Fibroblast of villous mesenchyme (primary cell): ENCODE results near the gene RSPH1. TPM values are rescaled to one million over a fixed set of nuclear protein-coding genes. Genes with fewer than 3 reads are reported as not detected.

Experiments
- DNase-seq: peaks from one replicate; pipeline ENCODE4 v3.0.0-alpha.2; 2010; ENCODE audit warnings: low read depth
- H3K4me3 ChIP-seq: 2 replicates; pipeline ENCODE4 v1.5.1; 2011; ENCODE audit warnings: low read depth, mild to moderate bottlenecking, low read length
- CTCF ChIP-seq: IDR thresholded peaks from 2 replicates; pipeline ENCODE4 v1.5.1; 2012; ENCODE audit warnings: low read depth, mild to moderate bottlenecking, low read length; ENCODE audit not compliant: insufficient read depth
- total RNA-seq: library from RNA; depleted of rRNA; stranded (reverse); fragments of >200 nt; gene quantifications from 2 replicates; pipeline ENCODE4 v1.2.3, GENCODE V29; 2012

RSPH1 gene
- total RNA-seq, 1 donor: not detected

- H3K4me3 ChIP-seq: no peak overlapping the region
- no peak for DNase-seq
- no peak for TF ChIP-seq CTCF
Observed at GRCh38 chr21:42515708-42516502, 19.9 kb upstream of the RSPH1 start.

GRCh38 chr21:42514883-42515228 is 18.8 kb upstream of the RSPH1 start:
- TF ChIP-seq CTCF: no peak
- H3K4me3 ChIP-seq: peak overlapping the region; percentile 62
- no peak for DNase-seq

- TF ChIP-seq CTCF: no peak
- DNase-seq: no peak
Observed at GRCh38 chr21:42513985-42514882, 18.2 kb upstream of the RSPH1 start.

DNA sequence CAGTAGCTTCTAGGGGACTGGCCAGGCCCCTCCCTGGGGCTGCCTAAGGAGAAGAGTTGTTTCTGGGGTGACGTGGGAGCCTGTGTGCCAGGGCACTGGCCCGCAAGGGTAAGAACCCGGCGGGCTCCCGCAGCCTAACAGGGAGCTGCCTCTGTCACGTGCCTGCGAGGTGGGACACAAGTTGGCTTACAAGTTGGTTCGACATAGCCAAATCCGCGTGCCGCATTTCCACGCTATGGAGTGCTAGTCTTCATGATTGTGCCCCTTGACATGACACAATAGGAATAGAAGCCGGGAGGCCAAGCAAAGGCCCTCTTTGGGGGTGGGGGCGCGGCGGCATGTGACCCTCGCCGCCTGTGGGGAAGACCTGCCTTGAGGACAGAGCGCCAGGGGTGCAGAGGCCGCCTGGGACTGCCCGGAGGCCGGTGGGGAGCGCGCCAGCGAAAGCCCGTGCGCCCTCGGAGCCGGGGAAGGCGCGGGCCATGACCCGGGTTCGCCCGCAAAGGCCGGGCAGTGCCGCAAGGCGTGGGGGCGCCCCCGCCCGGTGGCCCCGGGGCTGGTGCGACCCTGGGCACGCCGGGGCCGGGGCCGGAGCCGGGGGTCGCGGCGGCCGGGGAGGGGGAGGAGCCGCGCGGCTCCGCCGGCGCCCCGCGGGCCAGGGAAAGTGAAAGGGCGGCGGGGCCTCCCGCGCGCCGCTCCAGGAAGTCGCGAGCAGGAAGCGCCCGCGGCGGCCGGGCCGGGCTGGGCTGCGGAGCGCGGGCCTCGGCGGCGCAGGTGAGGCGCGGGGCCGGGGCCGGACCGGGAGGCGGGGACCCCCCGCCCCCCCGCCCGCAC is 17.3 kb upstream of the RSPH1 start, which contains the start of gene SLC37A1:
Gene SLC37A1 (plus strand): TSS at position 702 of the 834 bp plus-strand sequence. CDS start 4,603 bp downstream, outside the sequence.
- H3K4me3 ChIP-seq: peak within 1 kb of the TSS; percentile 62
- TF ChIP-seq CTCF: no peak
- DNase-seq: no peak

More at GRCh38 chr21:42513985-42514882, 18.2 kb upstream of the RSPH1 start:
- peak overlapping the region; percentile 62 for H3K4me3 ChIP-seq

- DNase-seq: no peak
- no peak for TF ChIP-seq CTCF
- no peak overlapping the region for H3K4me3 ChIP-seq
Observed at GRCh38 chr21:42512346-42513034, 16.5 kb upstream of the RSPH1 start.

DNA sequence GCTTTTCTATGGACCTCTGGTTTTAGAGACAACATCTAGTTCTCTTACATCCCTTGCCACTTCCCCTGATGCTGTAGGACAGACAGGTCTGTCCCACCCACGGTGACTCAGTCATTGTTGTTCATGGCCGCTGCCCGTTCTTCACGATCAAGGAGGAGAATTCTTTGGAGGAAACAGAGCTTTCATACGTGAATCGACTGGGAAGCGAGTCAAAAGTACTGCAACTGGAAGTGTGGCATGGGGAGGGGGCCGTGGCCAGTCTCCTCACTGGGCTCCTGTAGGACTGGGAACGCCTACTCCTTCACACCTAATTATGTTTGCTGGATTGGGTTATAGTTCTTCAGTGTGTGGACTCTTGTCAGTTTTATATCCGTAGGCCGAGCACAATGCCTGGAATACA is 13.2 kb upstream of the RSPH1 start:
- TF ChIP-seq CTCF: no peak
- DNase-seq: no peak
- no peak overlapping the region for H3K4me3 ChIP-seq
